ENCODE measurements around the gene HAO2. TPM values are rescaled to one million over a fixed set of nuclear protein-coding genes. Genes with fewer than 3 reads are reported as not detected.

The HAO2 gene
- total and polyA plus RNA-seq, 2 donors (not counting 3 experiments of a cell fraction or from before 2014, with no cell fraction given) = not detected

- no peaks in the 10 kb centered on the region for H3K79me2 ChIP-seq (ENCODE audit: control insufficient read depth, insufficient read depth, low read length)
- no peak overlapping the region for H3K9ac ChIP-seq (replicated peaks; ENCODE audit: extremely low read depth, insufficient read depth, low read length)
- ChIA-PET CTCF (interaction anchor here (0.7 to 5.3 kb wide), 13 partner anchors 8 to 1610 kb away, joined by 3 to 70 read pairs (median 6); partner anchors contain the start of gene WARS2), POLR2A (no interaction called here)
- intact Hi-C loops (cut with micrococcal nuclease) (loop anchor here (1.0 kb wide), 4 partner anchors 81 to 1290 kb away; no protein-coding TSS in a partner anchor), dilution Hi-C loops (cut with MboI; ENCODE audit: extremely low pct_ligation_motif_present, low sequenced_read_pairs) (no loop called here)
- no peaks in the 10 kb centered on the region for H4K20me1 ChIP-seq (replicated peaks; ENCODE audit: control insufficient read depth, extremely low read depth, insufficient read depth, low read length)
- no peak overlapping the region for H3K4me2 ChIP-seq (ENCODE audit: insufficient read depth, low read length)
- H3K36me3 ChIP-seq (ENCODE audit: control insufficient read depth in 2 of 2, extremely low read depth in 1 of 2, insufficient read depth in 2 of 2, low read length in 2 of 2) = no peaks in the 10 kb centered on the region
- no peak overlapping the region for H3K27ac ChIP-seq (ENCODE audit: insufficient read depth, low read depth, low read length)
- H2AFZ ChIP-seq (ENCODE audit: low read depth, low read length) = no peak overlapping the region
- H3K4me1 ChIP-seq (ENCODE audit: control insufficient read depth, extremely low read depth, insufficient read depth, low read length) = no peaks in the 10 kb centered on the region
- peak; percentile 33 for DNase-seq (ENCODE audit: low read depth, low spot score)
- BruUV-seq (replicated peaks) = no TSS peak
- peak; percentile 12 for FAIRE-seq
- H3K9me1 ChIP-seq (replicated peaks; ENCODE audit: control insufficient read depth, extremely low read depth, insufficient read depth, low read length) = no peaks in the 10 kb centered on the region
- H3K27me3 ChIP-seq (ENCODE audit: control insufficient read depth in 2 of 2, insufficient read depth in 2 of 2, low read length in 2 of 2) = peaks cover 5 to 7% of the 10 kb centered on the region in 2 experiments
- TF ChIP-seq CTCF (IDR thresholded peaks at IDR 0.05; ENCODE audit: extremely low read depth in 1 of 2, insufficient read depth in 1 of 2, low read depth in 1 of 2, low read length in 2 of 2) (peak; percentile 52 to 72), EZH2 (IDR thresholded peaks at IDR 0.05; ENCODE audit: borderline replicate concordance, low read depth, low read length, severe bottlenecking) (no peak)
- H3K9me3 ChIP-seq (replicated peaks; ENCODE audit: control insufficient read depth, insufficient read depth, low read length) = no peaks in the 10 kb centered on the region
- H3K4me3 ChIP-seq (replicated peaks in 1 of 3; ENCODE audit: insufficient read depth in 1 of 3, low read depth in 1 of 3, low read length in 3 of 3) = no peak overlapping the region
Measured at GRCh38 chr1:119367432-119368124, 1.0 kb upstream of the HAO2 start.

- Histone ChIP-seq H3K9me1 (replicated peaks; ENCODE audit: control insufficient read depth, extremely low read depth, insufficient read depth, low read length) (no peaks in the 10 kb centered on the region), H3K4me1 (ENCODE audit: control insufficient read depth, extremely low read depth, insufficient read depth, low read length) (no peaks in the 10 kb centered on the region), H3K27me3 (ENCODE audit: control insufficient read depth in 2 of 2, insufficient read depth in 2 of 2, low read length in 2 of 2) (peaks cover 6 to 10% of the 10 kb centered on the region in 2 experiments), H3K4me3 (replicated peaks in 1 of 3; ENCODE audit: insufficient read depth in 1 of 3, low read depth in 1 of 3, low read length in 3 of 3) (no peak overlapping the region), H3K9ac (replicated peaks; ENCODE audit: extremely low read depth, insufficient read depth, low read length) (no peak overlapping the region), H4K20me1 (replicated peaks; ENCODE audit: control insufficient read depth, extremely low read depth, insufficient read depth, low read length) (no peaks in the 10 kb centered on the region), H3K36me3 (ENCODE audit: control insufficient read depth in 2 of 2, extremely low read depth in 1 of 2, insufficient read depth in 2 of 2, low read length in 2 of 2) (no peaks in the 10 kb centered on the region), H2AFZ (ENCODE audit: low read depth, low read length) (no peak overlapping the region), H3K4me2 (ENCODE audit: insufficient read depth, low read length) (no peak overlapping the region), H3K9me3 (replicated peaks; ENCODE audit: control insufficient read depth, insufficient read depth, low read length) (no peaks in the 10 kb centered on the region), H3K27ac (ENCODE audit: insufficient read depth, low read depth, low read length) (no peak overlapping the region), H3K79me2 (ENCODE audit: control insufficient read depth, insufficient read depth, low read length) (no peaks in the 10 kb centered on the region)
- no TSS peak for BruUV-seq (replicated peaks)
- dilution Hi-C loops (cut with MboI; ENCODE audit: extremely low pct_ligation_motif_present, low sequenced_read_pairs) (no loop called here), intact Hi-C loops (cut with micrococcal nuclease) (no loop called here)
- TF ChIP-seq MYC (IDR thresholded peaks at IDR 0.05; ENCODE audit: low read depth, low read length) (no peak), POLR2A (IDR thresholded peaks at IDR 0.05; ENCODE audit: low read depth, low read length) (no peak), EZH2 (IDR thresholded peaks at IDR 0.05; ENCODE audit: borderline replicate concordance, low read depth, low read length, severe bottlenecking) (no peak), MAX (IDR thresholded peaks at IDR 0.05; ENCODE audit: insufficient read depth, insufficient read length) (no peak), GATA2 (IDR thresholded peaks at IDR 0.05; ENCODE audit: insufficient read depth, insufficient read length, low read depth, low read length) (no peak), FOS (IDR thresholded peaks at IDR 0.05; ENCODE audit: borderline replicate concordance, insufficient read depth, low read length) (no peak), JUN (IDR thresholded peaks at IDR 0.05; ENCODE audit: borderline replicate concordance, insufficient read depth, insufficient read length, low read depth) (no peak)
- no peak for DNase-seq (ENCODE audit: low read depth, low spot score)
- POLR2A ChIA-PET = no interaction called here
- no peak for FAIRE-seq
- CTCF ChIA-PET = interaction anchor here (0.8 to 2.1 kb wide), 2 partner anchors 10 to 96 kb away, joined by 3 to 18 read pairs; no protein-coding TSS in a partner anchor
Measured at GRCh38 chr1:119370748-119371147, 2.2 kb downstream of the HAO2 start.

Data from endothelial cell of umbilical vein (primary cell).